ENCODE measurements around the gene TCFL5.

Gene TCFL5

GRCh38 chr20:62895539-62895938 lies 33.9 kb upstream of the TCFL5 start:
- H3K4me1 ChIP-seq (ENCODE audit: control insufficient read depth, insufficient read depth, low read length), result no peaks in the 10 kb centered on the region
- no peak overlapping the region for H3K4me3 ChIP-seq (ENCODE audit: low read depth, low read length)
- TF ChIP-seq ZNF830 (tag by site-specific recombination; IDR thresholded peaks at IDR 0.05; ENCODE audit: low read depth) (no peak), REPIN1 (tag by site-specific recombination; IDR thresholded peaks at IDR 0.05; ENCODE audit: low read depth) (no peak), ZNF324 (tag by site-specific recombination; IDR thresholded peaks at IDR 0.05) (no peak), ZNF701 (tag by site-specific recombination; IDR thresholded peaks at IDR 0.05) (no peak), ZNF624 (tag by site-specific recombination; IDR thresholded peaks at IDR 0.05) (no peak), ZNF223 (tag by site-specific recombination; IDR thresholded peaks at IDR 0.05) (no peak), ZNF404 (tag by site-specific recombination; IDR thresholded peaks at IDR 0.05) (no peak), BCL11B (tag by site-specific recombination; IDR thresholded peaks at IDR 0.05; ENCODE audit: low read depth) (no peak), ZNF18 (tag by site-specific recombination; IDR thresholded peaks at IDR 0.05) (no peak), ZBTB6 (tag by site-specific recombination; IDR thresholded peaks at IDR 0.05) (no peak), KLF10 (tag by site-specific recombination; IDR thresholded peaks at IDR 0.05) (no peak), ZNF513 (tag by site-specific recombination; IDR thresholded peaks at IDR 0.05) (no peak), ZNF10 (tag by site-specific recombination; IDR thresholded peaks at IDR 0.05) (no peak), SCRT1 (tag by site-specific recombination; IDR thresholded peaks at IDR 0.05; ENCODE audit: borderline replicate concordance) (no peak), ZNF157 (tag by site-specific recombination; IDR thresholded peaks at IDR 0.05) (no peak), REST (tag by site-specific recombination; IDR thresholded peaks at IDR 0.05) (no peak), ZNF610 (tag by site-specific recombination; IDR thresholded peaks at IDR 0.05; ENCODE audit: borderline replicate concordance) (no peak), PRDM4 (tag by site-specific recombination; IDR thresholded peaks at IDR 0.05) (no peak)
- H3K36me3 ChIP-seq (ENCODE audit: control insufficient read depth in 2 of 2, insufficient read depth in 1 of 2, low read length in 2 of 2), result peaks cover 9 to 72% of the 10 kb centered on the region in 2 experiments; a peak in 2 of 3 replicates
- no peak overlapping the region for H3K27ac ChIP-seq (ENCODE audit: extremely low read depth, low read depth, low read length)
- POLR2A ChIA-PET, result no interaction called here
- CTCF ChIA-PET, result interaction anchor here (1.2 to 2.7 kb wide), 2 partner anchors 12 to 18 kb away, joined by 3 to 14 read pairs; no protein-coding TSS in a partner anchor
- H3K9me3 ChIP-seq (ENCODE audit: control insufficient read depth, insufficient read depth, low read depth, low read length), result no peaks in the 10 kb centered on the region
